ENCODE results near the gene RTN4R.
A peak's percentile ranks its signal among the peaks of the same experiment; 100 is the strongest.

The RTN4R gene

DNA sequence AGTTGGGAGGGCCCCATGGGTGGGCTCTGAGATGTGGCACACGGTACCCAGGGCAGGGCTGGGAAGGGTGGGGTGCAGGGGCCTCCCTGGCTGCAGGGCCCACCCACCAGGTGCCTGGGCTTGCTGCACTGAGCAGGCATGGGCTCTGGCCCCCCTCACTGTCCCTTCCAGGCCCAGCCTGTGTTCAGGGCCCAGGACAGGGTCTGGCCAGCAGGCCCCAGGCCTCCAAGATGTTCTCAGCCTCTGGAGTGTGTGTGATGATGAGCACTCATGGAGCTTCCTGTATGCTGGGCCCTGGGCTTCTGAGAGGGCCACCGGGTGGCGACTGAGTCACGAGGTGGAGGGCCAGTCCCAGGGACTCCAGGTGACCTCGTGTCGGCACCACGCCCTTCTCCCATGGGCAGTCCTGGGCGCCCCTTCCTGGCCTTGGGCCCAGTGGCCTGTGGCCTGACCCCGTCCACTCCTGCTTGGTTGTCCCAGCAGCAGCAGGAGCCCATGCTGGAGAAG lies 61.4 kb downstream of the RTN4R start:
- in situ Hi-C loops (cut with MboI; ENCODE audit: low sequenced_read_pairs, unreplicated experiment): no loop called here
- no peak for DNase-seq (ENCODE audit: low spot score)
- TF ChIP-seq CTCF (IDR thresholded peaks at IDR 0.05; ENCODE audit: borderline replicate concordance, control extremely low read depth, extremely low read depth, insufficient read depth, missing control alignments): no peak

- in situ Hi-C loops (cut with MboI; ENCODE audit: low sequenced_read_pairs, unreplicated experiment): no loop called here
- no peak for TF ChIP-seq CTCF (IDR thresholded peaks at IDR 0.05; ENCODE audit: borderline replicate concordance, control extremely low read depth, extremely low read depth, insufficient read depth, missing control alignments)
- DNase-seq (ENCODE audit: low spot score): peak; percentile 82
These were observed 62.0 kb downstream of the RTN4R start for GRCh38 chr22:20205964-20206708.

DNA sequence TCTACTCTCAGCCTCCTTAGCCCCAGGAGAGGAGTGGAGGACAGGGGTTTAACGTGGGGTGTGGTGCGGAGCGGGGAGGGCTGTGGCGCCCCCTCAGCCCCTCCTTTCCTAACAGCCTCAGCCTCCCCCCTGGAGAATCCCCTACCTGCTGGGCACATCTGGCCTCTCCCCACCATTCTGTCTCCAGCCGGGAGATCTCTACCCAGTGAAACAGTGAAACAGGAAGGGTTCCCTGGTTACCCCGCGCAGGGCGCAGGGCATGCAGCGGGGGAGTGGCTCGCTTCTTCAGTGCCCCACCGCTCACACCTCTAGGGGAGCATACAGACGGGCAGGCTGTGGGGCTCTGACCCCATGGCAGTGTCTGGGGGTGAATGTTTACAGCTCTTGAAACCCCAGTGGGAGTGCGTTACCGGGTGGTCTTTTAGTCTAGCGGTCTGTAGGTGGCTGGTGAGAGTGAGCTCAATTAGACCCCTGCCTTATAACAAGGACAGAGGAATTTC lies 62.6 kb downstream of the RTN4R start:
- no peak for TF ChIP-seq CTCF (IDR thresholded peaks at IDR 0.05; ENCODE audit: borderline replicate concordance, control extremely low read depth, extremely low read depth, insufficient read depth, missing control alignments)
- no peak for DNase-seq (ENCODE audit: low spot score)
- in situ Hi-C loops (cut with MboI; ENCODE audit: low sequenced_read_pairs, unreplicated experiment): no loop called here

DNA sequence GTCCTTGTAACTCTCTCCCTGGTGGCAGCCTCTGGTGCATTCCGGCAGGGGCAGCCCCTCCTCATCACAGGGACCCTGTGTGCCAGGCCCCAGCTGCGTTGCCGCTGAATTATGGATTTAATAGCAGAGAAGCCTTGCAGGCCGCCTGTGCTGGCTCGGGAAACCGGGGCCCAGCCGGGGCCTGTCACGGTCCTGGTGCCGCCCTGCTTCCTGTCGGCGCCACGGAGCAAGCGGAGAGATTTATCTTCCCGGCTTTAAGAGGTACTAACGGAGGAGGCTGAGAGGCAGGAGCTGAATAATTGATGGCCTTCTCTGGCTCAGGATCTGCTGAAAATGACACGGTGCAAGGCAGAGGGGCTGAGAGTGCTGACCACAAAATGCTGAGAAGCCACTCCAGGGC lies 63.3 kb downstream of the RTN4R start:
- TF ChIP-seq CTCF (IDR thresholded peaks at IDR 0.05; ENCODE audit: borderline replicate concordance, control extremely low read depth, extremely low read depth, insufficient read depth, missing control alignments): no peak
- in situ Hi-C loops (cut with MboI; ENCODE audit: low sequenced_read_pairs, unreplicated experiment): no loop called here
- DNase-seq (ENCODE audit: low spot score): no peak

DNA sequence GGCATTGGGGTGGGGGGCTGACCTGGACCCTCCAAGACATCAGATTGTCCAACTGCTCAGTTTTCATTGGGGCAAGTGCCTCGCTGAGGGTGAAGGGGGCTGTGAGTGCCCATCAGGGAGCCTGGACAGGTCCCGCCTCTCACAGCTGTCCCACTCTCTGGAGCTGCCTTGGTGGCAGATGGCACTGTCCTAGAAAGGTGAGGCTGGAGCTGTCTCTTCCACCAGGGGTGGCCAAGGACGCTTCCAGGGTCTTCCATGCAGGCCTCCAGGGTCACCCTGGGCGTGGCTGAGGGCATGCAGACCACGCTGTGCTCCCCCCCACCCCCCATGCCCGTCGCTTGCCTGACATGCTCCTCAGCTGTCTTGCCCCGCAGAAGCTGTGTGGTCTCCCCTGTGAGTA lies 63.8 kb downstream of the RTN4R start:
- in situ Hi-C loops (cut with MboI; ENCODE audit: low sequenced_read_pairs, unreplicated experiment): no loop called here
- no peak for TF ChIP-seq CTCF (IDR thresholded peaks at IDR 0.05; ENCODE audit: borderline replicate concordance, control extremely low read depth, extremely low read depth, insufficient read depth, missing control alignments)
- DNase-seq (ENCODE audit: low spot score): no peak

- in situ Hi-C loops (cut with MboI; ENCODE audit: low sequenced_read_pairs, unreplicated experiment): no loop called here
- no peak for TF ChIP-seq CTCF (IDR thresholded peaks at IDR 0.05; ENCODE audit: borderline replicate concordance, control extremely low read depth, extremely low read depth, insufficient read depth, missing control alignments)
- no peak for DNase-seq (ENCODE audit: low spot score)
These were observed 64.4 kb downstream of the RTN4R start for GRCh38 chr22:20203552-20204201.

Data from GM13976 (cell line).